H1 (cell line): ENCODE measurements around the gene PFKP. TPM values are rescaled to one million over a fixed set of nuclear protein-coding genes. Genes with fewer than 3 reads are reported as not detected.

Source experiments
- CTCF ChIA-PET: fragments of 300-600 bp; sonication (Branson Sonifier 250); formaldehyde crosslinking; loops from one replicate; lab custom pipeline; 2021; ENCODE audit not compliant: partially characterized antibody; lab: Charles Lee
- POLR2A ChIA-PET: fragments of 300-600 bp; sonication (Branson Sonifier 250); formaldehyde crosslinking; loops from one replicate; lab custom pipeline; 2021; ENCODE audit warnings: inconsistent platforms; ENCODE audit not compliant: partially characterized antibody; lab: Charles Lee
- DNase-seq, 2 experiments: peaks; one replicate each; pipeline versions ENCODE4 v3.0.0 to v3.0.0-alpha.2; 2010 to 2022; ENCODE audit warnings: low spot score in 2 of 2, low read depth in 1 of 2, mixed read lengths in 1 of 2
- FAIRE-seq: peaks from 2 replicates; lab custom pipeline; 2011; peaks lifted over from hg19 to GRCh38; lab: Jason Lieb, UNC
- H2AFZ ChIP-seq: 2 replicates; pipeline ENCODE4 v1.8.1; 2012; ENCODE audit warnings: low read length, inconsistent platforms
- H2AK5ac ChIP-seq: 2 replicates; pipeline ENCODE4 v1.6.1; 2013; ENCODE audit warnings: low read depth, low read length
- H2BK120ac ChIP-seq: replicated peaks from 2 replicates; pipeline ENCODE3; 2013; ENCODE audit warnings: low read depth, low read length, inconsistent platforms
- H2BK12ac ChIP-seq: 2 replicates; pipeline ENCODE4 v1.6.1; 2013; ENCODE audit warnings: low read depth, low read length
- H2BK15ac ChIP-seq: 2 replicates; pipeline ENCODE4 v1.6.1; 2013; ENCODE audit warnings: low read length
- H2BK20ac ChIP-seq: 2 replicates; pipeline ENCODE4 v1.6.1; 2013; ENCODE audit warnings: low read length
- H2BK5ac ChIP-seq: 2 replicates; pipeline ENCODE4 v1.6.1; 2013; ENCODE audit warnings: low read depth, low read length
- H3K14ac ChIP-seq: 2 replicates; pipeline ENCODE4 v1.6.1; 2013; ENCODE audit warnings: inconsistent platforms; ENCODE audit not compliant: insufficient read length
- H3K18ac ChIP-seq: 2 replicates; pipeline ENCODE4 v1.6.1; 2013; ENCODE audit warnings: low read length; ENCODE audit errors: extremely low read depth
- H3K23ac ChIP-seq: 2 replicates; pipeline ENCODE4 v1.6.1; 2013; ENCODE audit warnings: inconsistent platforms; ENCODE audit not compliant: insufficient read length
- H3K23me2 ChIP-seq: 2 replicates; pipeline ENCODE4 v1.6.1; 2013; ENCODE audit warnings: low read depth, low read length
- H3K27ac ChIP-seq: 2 replicates; pipeline ENCODE4 v1.6.1; 2011; ENCODE audit warnings: low read depth, low read length, inconsistent platforms
- H3K27me3 ChIP-seq, 4 experiments: replicated peaks in 1 of 4; 1 replicate in 1 of 4; 2 replicates in 3 of 4; pipeline versions ENCODE4 v1.6.1 to v1.8.1; 2011 to 2013; ENCODE audit warnings: low read length in 3 of 4, mild to moderate bottlenecking in 3 of 4, inconsistent platforms in 2 of 4, mixed read lengths in 2 of 4, moderate library complexity in 1 of 4; ENCODE audit not compliant: control insufficient read depth in 3 of 4, insufficient read depth in 3 of 4; ENCODE audit errors: extremely low read depth in 1 of 4
- H3K36me3 ChIP-seq, 4 experiments: 2 replicates each; pipeline versions ENCODE4 v1.6.1 to v1.8.1; 2011 to 2013; ENCODE audit warnings: mild to moderate bottlenecking in 4 of 4, low read length in 3 of 4, moderate library complexity in 2 of 4, control low read depth in 1 of 4, inconsistent platforms in 1 of 4; ENCODE audit not compliant: insufficient read depth in 4 of 4, control insufficient read depth in 2 of 4
- H3K4ac ChIP-seq: replicated peaks from 2 replicates; pipeline ENCODE3; 2013; ENCODE audit warnings: low read length, low read depth, mixed read lengths, inconsistent platforms; ENCODE audit not compliant: insufficient read length
- H3K4me1 ChIP-seq, 4 experiments: replicated peaks in 1 of 4; 1 replicate in 1 of 4; 2 replicates in 3 of 4; pipeline versions ENCODE4 v1.6.1 to v1.8.1; 2011 to 2013; ENCODE audit warnings: low read length in 3 of 4, inconsistent platforms in 2 of 4, mixed read lengths in 1 of 4; ENCODE audit not compliant: insufficient read depth in 4 of 4, control insufficient read depth in 3 of 4
- H3K4me2 ChIP-seq, 2 experiments: 2 replicates each; pipeline versions ENCODE4 v1.6.1 to v1.8.1; 2011 to 2013; ENCODE audit warnings: low read depth in 2 of 2, low read length in 2 of 2, control low read depth in 1 of 2, inconsistent platforms in 1 of 2, mild to moderate bottlenecking in 1 of 2; ENCODE audit not compliant: insufficient read depth in 1 of 2
- H3K4me3 ChIP-seq, 4 experiments: fragments of 200-600, 300-600 bp in 1 of 4; sonication (generic), shearing (Covaris generic), sonication (Bioruptor Twin) in 1 of 4; 2 replicates each; pipeline versions ENCODE4 v1.5.1 to v1.8.1; 2011 to 2016; ENCODE audit warnings: low read length in 4 of 4, low read depth in 3 of 4, control low read depth in 2 of 4, inconsistent platforms in 2 of 4, mild to moderate bottlenecking in 2 of 4, mixed read lengths in 1 of 4, moderate library complexity in 1 of 4; ENCODE audit not compliant: insufficient read depth in 2 of 4; ENCODE audit errors: extremely low read depth in 1 of 4
- H3K56ac ChIP-seq: replicated peaks from 2 replicates; pipeline ENCODE3; 2013; ENCODE audit warnings: low read depth, mild to moderate bottlenecking, mixed read lengths, low read length, inconsistent platforms; ENCODE audit not compliant: insufficient read length
- H3K79me1 ChIP-seq: 2 replicates; pipeline ENCODE4 v1.6.1; 2013; ENCODE audit warnings: low read depth, low read length, control low read depth
- H3K79me2 ChIP-seq, 2 experiments: 2 replicates each; pipeline versions ENCODE4 v1.6.1 to v1.8.1; 2012 to 2013; ENCODE audit warnings: low read length in 2 of 2, mild to moderate bottlenecking in 2 of 2, inconsistent platforms in 1 of 2; ENCODE audit not compliant: insufficient read depth in 2 of 2, control insufficient read depth in 1 of 2
- H3K9ac ChIP-seq, 4 experiments: replicated peaks in 1 of 4; 1 replicate in 1 of 4; 2 replicates in 3 of 4; pipeline versions ENCODE4 v1.6.1 to v1.8.1; 2011 to 2013; ENCODE audit warnings: low read depth in 3 of 4, low read length in 3 of 4, control low read depth in 2 of 4, mild to moderate bottlenecking in 2 of 4, moderate library complexity in 2 of 4, inconsistent platforms in 1 of 4; ENCODE audit errors: extremely low read depth in 1 of 4
- H3K9me3 ChIP-seq, 2 experiments: 2 replicates each; pipeline versions ENCODE4 v1.6.1 to v1.8.1; 2012 to 2013; ENCODE audit warnings: mild to moderate bottlenecking in 2 of 2, moderate library complexity in 2 of 2, control low read depth in 1 of 2, inconsistent platforms in 1 of 2, low read depth in 1 of 2, low read length in 1 of 2, mixed read lengths in 1 of 2; ENCODE audit not compliant: insufficient read depth in 2 of 2
- H4K20me1 ChIP-seq, 2 experiments: replicated peaks in 1 of 2; 2 replicates each; pipeline versions ENCODE3 to v1.8.1; 2011 to 2013; ENCODE audit warnings: inconsistent platforms in 2 of 2, low read length in 2 of 2, mild to moderate bottlenecking in 1 of 2; ENCODE audit not compliant: insufficient read depth in 2 of 2, control insufficient read depth in 1 of 2
- H4K5ac ChIP-seq: 2 replicates; pipeline ENCODE4 v1.6.1; 2013; ENCODE audit warnings: low read length, low read depth, mixed read lengths, inconsistent platforms; ENCODE audit not compliant: insufficient read length
- H4K8ac ChIP-seq: 2 replicates; pipeline ENCODE4 v1.8.0; 2013; ENCODE audit warnings: mild to moderate bottlenecking, moderate library complexity, low read length, inconsistent platforms; ENCODE audit not compliant: insufficient read depth; ENCODE audit errors: extremely low read depth
- H4K91ac ChIP-seq: replicated peaks from 2 replicates; pipeline ENCODE3; 2013; ENCODE audit warnings: low read length, mixed read lengths, inconsistent platforms; ENCODE audit not compliant: insufficient read length
- BACH1 ChIP-seq: IDR thresholded peaks from 2 replicates; pipeline ENCODE4 v1.6.1; 2012; ENCODE audit warnings: low read length, improper control_type of control experiment
- BCL11A ChIP-seq, 2 experiments: IDR thresholded peaks; one replicate each; pipeline ENCODE4 v1.6.1; 2011; ENCODE audit warnings: low read depth in 2 of 2, low read length in 2 of 2, mild to moderate bottlenecking in 2 of 2
- EZH2 ChIP-seq: fragments of 200-600 bp; sonication (generic); IDR thresholded peaks from 2 replicates; pipeline ENCODE4 v1.7.1; 2012; ENCODE audit warnings: low read depth, mild to moderate bottlenecking, moderate library complexity, low read length, inconsistent platforms; ENCODE audit not compliant: severe bottlenecking
- HDAC2 ChIP-seq, 2 experiments: fragments of 300-600 bp in 1 of 2; sonication (generic) in 1 of 2; IDR thresholded peaks; 2 replicates each; pipeline ENCODE4 v1.6.1; 2011 to 2012; ENCODE audit warnings: low read depth in 2 of 2, low read length in 2 of 2, mild to moderate bottlenecking in 2 of 2, moderate library complexity in 2 of 2, borderline replicate concordance in 1 of 2, inconsistent platforms in 1 of 2
- HDAC6 ChIP-seq: IDR thresholded peaks from one replicate; pipeline ENCODE4 v1.7.1; 2012; ENCODE audit warnings: low read depth, mild to moderate bottlenecking, inconsistent platforms, low read length, moderate library complexity
- KDM4A ChIP-seq: IDR thresholded peaks from one replicate; pipeline ENCODE4 v1.7.1; 2012; ENCODE audit warnings: low read depth, mild to moderate bottlenecking, moderate library complexity, low read length, inconsistent platforms; ENCODE audit not compliant: severe bottlenecking
- MAFK ChIP-seq: IDR thresholded peaks from 2 replicates; pipeline ENCODE4 v1.6.1; 2012; ENCODE audit warnings: low read depth, mild to moderate bottlenecking, improper control_type of control experiment, low read length
- PHF8 ChIP-seq: fragments of 200-600 bp; sonication (generic); conservative IDR thresholded peaks from 2 replicates; pipeline ENCODE4 v1.7.1; 2012; ENCODE audit warnings: low read depth, mild to moderate bottlenecking, inconsistent platforms, low read length, moderate library complexity
- POU5F1 ChIP-seq: IDR thresholded peaks from 2 replicates; pipeline ENCODE4 v1.6.1; 2011; ENCODE audit warnings: low read depth, mild to moderate bottlenecking, low read length, moderate library complexity
- RNF2 ChIP-seq: fragments of 200-900, 300-1000 bp; sonication (generic); IDR thresholded peaks from 2 replicates; pipeline ENCODE4 v1.7.1; 2016; ENCODE audit warnings: borderline replicate concordance, low read depth, mild to moderate bottlenecking, antibody characterized with exemption, low read length; ENCODE audit not compliant: poor library complexity, severe bottlenecking; ENCODE audit errors: missing control alignments
- SAP30 ChIP-seq: fragments of 300-600 bp; sonication (generic); IDR thresholded peaks from 2 replicates; pipeline ENCODE4 v1.7.1; 2012; ENCODE audit warnings: low read length, moderate library complexity, mild to moderate bottlenecking, inconsistent platforms; ENCODE audit not compliant: insufficient read depth, insufficient replicate concordance
- SP1 ChIP-seq: IDR thresholded peaks from 2 replicates; pipeline ENCODE4 v1.6.1; 2011; ENCODE audit warnings: low read depth, low read length
- SP2 ChIP-seq: IDR thresholded peaks from 2 replicates; pipeline ENCODE4 v1.6.1; 2012; ENCODE audit warnings: mild to moderate bottlenecking, low read length, inconsistent platforms
- YY1 ChIP-seq: IDR thresholded peaks from 2 replicates; pipeline ENCODE4 v1.6.1; 2011; ENCODE audit warnings: low read depth, mild to moderate bottlenecking, low read length
- WGBS, 2 experiments: shearing (Covaris generic) in 1 of 2; methylation state at CpG; one replicate each; pipeline versions ENCODE4 v1.1.6 to v1.1.7; 2013 to 2015; ENCODE audit warnings: low lambda C conversion rate in 2 of 2, mixed read lengths in 2 of 2, inconsistent platforms in 1 of 2, low coverage in 1 of 2, missing lambda C conversion rate in 1 of 2; ENCODE audit not compliant: insufficient replicate concordance in 2 of 2, insufficient coverage in 1 of 2, insufficient read length in 1 of 2; ENCODE audit errors: extremely low coverage in 1 of 2, missing lambda C conversion rate in 1 of 2; 5-methylcytosine and 5-hydroxymethylcytosine counted together
- polyA plus RNA-seq, 7 experiments: library from polyadenylated mRNA; depleted of rRNA in 3 of 7; stranded (reverse) in 5 of 7; unstranded in 2 of 7; fragments of >200 nt in 5 of 7; fragments of 200-250 nt in 2 of 7; gene quantifications; 1 replicate in 5 of 7; 2 replicates in 1 of 7; 4 replicates in 1 of 7; pipeline versions ENCODE4 v1.2.1 to v1.2.3, GENCODE V29; 2011 to 2013; ENCODE audit warnings: missing spikeins in 2 of 7, mixed read lengths in 2 of 7
- total RNA-seq: library from RNA; stranded (reverse); fragmentation: NEBNext Ultra II Directional; extraction: Animal tissue kit (Norgen Biotek cat#: 25700); gene quantifications from 2 replicates; pipeline ENCODE4 v1.2.1, GENCODE V29; 2021

Gene PFKP
- total and polyA plus RNA-seq, 2 of the 8 experiments (the other 6 are each of a cell fraction or from before 2014, with no cell fraction given), result 51.2 to 128 TPM

GRCh38 chr10:3159152-3159551 lies 91.8 kb downstream of the PFKP start:
- Histone ChIP-seq H3K56ac (no peak overlapping the region), H3K4ac (no peak overlapping the region), H2AK5ac (no peak overlapping the region), H3K4me2 (no peak overlapping the region), H3K9me3 (no peaks in the 10 kb centered on the region), H3K4me3 (no peak overlapping the region), H3K18ac (no peak overlapping the region), H2BK15ac (no peak overlapping the region), H3K79me2 (no peaks in the 10 kb centered on the region), H3K27ac (no peak overlapping the region), H4K20me1 (no peaks in the 10 kb centered on the region), H2AFZ (no peak overlapping the region), H4K8ac (no peak overlapping the region), H3K4me1 (no peaks in the 10 kb centered on the region), H3K14ac (no peak overlapping the region), H3K79me1 (no peaks in the 10 kb centered on the region), H2BK120ac (no peak overlapping the region), H3K27me3 (no peaks in the 10 kb centered on the region), H3K36me3 (peaks cover 3 to 13% (median 10%) of the 10 kb centered on the region in 4 experiments; a peak in 6 of 8 replicates), H2BK5ac (no peak overlapping the region), H2BK20ac (no peak overlapping the region), H3K9ac (no peak overlapping the region), H3K23ac (no peak overlapping the region), H2BK12ac (no peak overlapping the region), H3K23me2 (no peaks in the 10 kb centered on the region), H4K91ac (no peak overlapping the region), H4K5ac (no peak overlapping the region)
- ChIA-PET POLR2A (interaction anchor here (1.1 kb wide), 1 partner anchor 43 kb away, joined by 3 read pairs; no protein-coding TSS in a partner anchor), CTCF (no interaction called here)
- 97% methylated on average over 10 of the region's 10 CpGs; no CpG with 5 or more reads in 1 of the 2 experiments for WGBS, 2 experiments
- no peak for DNase-seq
- FAIRE-seq, result no peak
- TF ChIP-seq POU5F1 (no peak), RNF2 (no peak), SP1 (no peak), KDM4A (no peak), EZH2 (no peak), SP2 (no peak), HDAC2 (IDR thresholded peaks at IDR 0.05; ENCODE audit: borderline replicate concordance in 1 of 2, low read depth in 2 of 2, low read length in 2 of 2) (no peak), BCL11A (IDR thresholded peaks at IDR 0.05; ENCODE audit: low read depth in 2 of 2, low read length in 2 of 2) (no peak), SAP30 (no peak), MAFK (no peak), PHF8 (no peak), HDAC6 (no peak), BACH1 (no peak), YY1 (no peak)
